DND-41 (cell line): ENCODE data around the gene SEM1.

Source experiments
- ATAC-seq: fragments of 200-7000 bp; cut with Tn5 transposase; 3 replicates; pipeline ENCODE4 v1.9.1; 2021; ENCODE audit warnings: low read depth; ENCODE audit not compliant: insufficient read depth
- DNase-seq: peaks from one replicate; pipeline ENCODE4 v3.0.0-alpha.2; 2020
- H2AFZ ChIP-seq: 2 replicates; pipeline ENCODE4 v1.6.0; 2012; ENCODE audit warnings: low read depth, low read length
- H3K27ac ChIP-seq: 2 replicates; pipeline ENCODE4 v1.5.1; 2012; ENCODE audit warnings: low read length, inconsistent platforms
- H3K27me3 ChIP-seq: fragments of 200-600 bp; sonication (generic); 2 replicates; pipeline ENCODE4 v1.6.0; 2012; ENCODE audit warnings: low read length, mild to moderate bottlenecking, inconsistent platforms; ENCODE audit not compliant: insufficient read depth, poor library complexity
- H3K36me3 ChIP-seq: 2 replicates; pipeline ENCODE4 v1.5.1; 2012; ENCODE audit warnings: low read length, inconsistent platforms; ENCODE audit not compliant: insufficient read depth
- H3K4me1 ChIP-seq: 2 replicates; pipeline ENCODE4 v1.5.1; 2012; ENCODE audit warnings: mild to moderate bottlenecking, low read length; ENCODE audit not compliant: insufficient read depth
- H3K4me2 ChIP-seq: 2 replicates; pipeline ENCODE4 v1.6.0; 2012; ENCODE audit warnings: mild to moderate bottlenecking, moderate library complexity, low read length, inconsistent platforms; ENCODE audit not compliant: insufficient read depth
- H3K4me3 ChIP-seq, 2 experiments: fragments of 200-600 bp in 1 of 2; shearing (Covaris generic) in 1 of 2; 2 replicates each; pipeline ENCODE4 v1.5.1; 2012 to 2016; ENCODE audit warnings: inconsistent platforms in 2 of 2, low read length in 2 of 2, mild to moderate bottlenecking in 2 of 2, low read depth in 1 of 2, moderate library complexity in 1 of 2
- H3K79me2 ChIP-seq: 2 replicates; pipeline ENCODE4 v1.6.0; 2012; ENCODE audit warnings: low read length, inconsistent platforms; ENCODE audit not compliant: insufficient read depth
- H3K9ac ChIP-seq: 2 replicates; pipeline ENCODE4 v1.6.0; 2012; ENCODE audit warnings: low read depth, mild to moderate bottlenecking, inconsistent platforms, low read length, moderate library complexity
- H3K9me3 ChIP-seq: 2 replicates; pipeline ENCODE4 v1.5.1; 2012; ENCODE audit warnings: low read length, moderate library complexity, mild to moderate bottlenecking, inconsistent platforms; ENCODE audit not compliant: insufficient read depth, severe bottlenecking
- H4K20me1 ChIP-seq: 2 replicates; pipeline ENCODE4 v1.6.0; 2012; ENCODE audit warnings: low read length; ENCODE audit not compliant: insufficient read depth
- CTCF ChIP-seq: IDR thresholded peaks from 2 replicates; pipeline ENCODE4 v1.5.1; 2012; ENCODE audit warnings: borderline replicate concordance, low read length, moderate library complexity, mild to moderate bottlenecking; ENCODE audit not compliant: poor library complexity, severe bottlenecking; ENCODE audit errors: extremely low read depth
- EZH2 ChIP-seq: IDR thresholded peaks from 3 replicates; pipeline ENCODE4 v1.6.1; 2012; ENCODE audit warnings: borderline replicate concordance, low read depth, mild to moderate bottlenecking, moderate library complexity, low read length, inconsistent platforms; ENCODE audit not compliant: severe bottlenecking

SEM1 gene

GRCh38 chr7:96695581-96695980 lies 14.1 kb downstream of the SEM1 start:
- no peak for ATAC-seq
- Histone ChIP-seq H3K27me3 (no peaks in the 10 kb centered on the region), H3K9me3 (no peaks in the 10 kb centered on the region), H4K20me1 (peaks cover 27% of the 10 kb centered on the region), H3K4me3 (no peak overlapping the region), H3K27ac (no peak overlapping the region), H3K4me2 (no peak overlapping the region), H3K4me1 (no peaks in the 10 kb centered on the region), H3K9ac (no peak overlapping the region), H3K79me2 (peaks cover 81% of the 10 kb centered on the region), H2AFZ (no peak overlapping the region), H3K36me3 (peaks cover 25% of the 10 kb centered on the region)
- no peak for DNase-seq
- TF ChIP-seq CTCF (no peak), EZH2 (no peak)

- Histone ChIP-seq H3K4me2 (no peak overlapping the region), H3K9me3 (no peaks in the 10 kb centered on the region), H3K27me3 (no peaks in the 10 kb centered on the region), H2AFZ (no peak overlapping the region), H3K36me3 (peaks cover 37% of the 10 kb centered on the region), H3K9ac (no peak overlapping the region), H3K4me1 (no peaks in the 10 kb centered on the region), H3K27ac (no peak overlapping the region), H3K79me2 (peaks cover 71% of the 10 kb centered on the region), H3K4me3 (no peak overlapping the region), H4K20me1 (peaks cover 15% of the 10 kb centered on the region)
- DNase-seq: no peak
- ATAC-seq: no peak
- TF ChIP-seq EZH2 (no peak), CTCF (no peak)
These were observed 15.6 kb downstream of the SEM1 start for GRCh38 chr7:96694082-96694481.

- peaks cover 48% of the 10 kb centered on the region for H3K79me2 ChIP-seq
- no peak overlapping the region for H3K27ac ChIP-seq
- DNase-seq: no peak
- H2AFZ ChIP-seq: no peak overlapping the region
- peaks cover 45% of the 10 kb centered on the region for H3K36me3 ChIP-seq
- no peaks in the 10 kb centered on the region for H3K4me1 ChIP-seq
- peaks cover 5% of the 10 kb centered on the region; the same call in 1 of the 2 replicates for H4K20me1 ChIP-seq
- H3K27me3 ChIP-seq: no peaks in the 10 kb centered on the region
- ATAC-seq: no peak
- no peak overlapping the region for H3K4me3 ChIP-seq
- H3K9ac ChIP-seq: no peak overlapping the region
- H3K9me3 ChIP-seq: no peaks in the 10 kb centered on the region
- no peak overlapping the region for H3K4me2 ChIP-seq
- TF ChIP-seq CTCF (no peak), EZH2 (no peak)
These were observed 17.9 kb downstream of the SEM1 start for GRCh38 chr7:96691702-96692101.

- Histone ChIP-seq H3K4me2 (no peak overlapping the region), H3K4me3 (no peak overlapping the region), H3K79me2 (peaks cover 27% of the 10 kb centered on the region; the same call in 1 of the 2 replicates), H3K9ac (no peak overlapping the region), H2AFZ (no peak overlapping the region), H3K36me3 (peaks cover 50% of the 10 kb centered on the region), H3K9me3 (no peaks in the 10 kb centered on the region), H4K20me1 (no peaks in the 10 kb centered on the region; the same call in 1 of the 2 replicates), H3K27ac (no peak overlapping the region), H3K27me3 (no peaks in the 10 kb centered on the region), H3K4me1 (no peaks in the 10 kb centered on the region)
- DNase-seq (no peak), ATAC-seq (no peak)
- TF ChIP-seq EZH2: no peak
- TF ChIP-seq CTCF: no peak
These were observed 20.2 kb downstream of the SEM1 start for GRCh38 chr7:96689414-96689813.
